Activated CD4-positive, CD25-positive, alpha-beta regulatory T cell treated with anti-CD3 and anti-CD28 coated beads, Interleukin-2, amount 50 U/mL, for 16 hours (primary cell): Measurements from ENCODE around the gene LEKR1.

Source experiments
- DNase-seq: peaks from one replicate; pipeline ENCODE4 v3.0.0-alpha.2; 2020; ENCODE audit warnings: low read depth, low spot score

The LEKR1 gene

DNA sequence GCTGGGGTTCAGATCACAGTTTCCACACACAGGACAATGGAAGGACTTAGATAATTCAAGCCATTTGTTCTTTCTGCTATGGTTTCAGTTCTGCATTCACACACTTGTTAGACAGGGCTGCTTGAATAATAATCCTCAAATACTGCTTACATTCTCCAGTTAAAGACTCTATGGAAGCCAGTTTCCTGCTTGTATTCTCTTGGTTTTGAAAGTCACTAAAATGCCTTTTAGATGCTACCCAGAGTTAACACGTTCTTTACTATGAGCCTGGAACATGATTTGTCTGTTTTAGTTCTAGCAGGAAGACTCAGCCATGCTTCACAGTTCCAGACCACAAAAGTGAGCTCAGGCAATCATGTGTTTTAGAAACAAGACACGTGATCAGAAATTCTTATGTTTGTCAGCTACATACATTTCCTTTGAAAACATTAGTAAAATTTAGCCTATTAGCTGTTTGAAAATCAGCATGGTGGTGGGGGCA lies 152.4 kb downstream of the LEKR1 start:
- no peak for DNase-seq

DNA sequence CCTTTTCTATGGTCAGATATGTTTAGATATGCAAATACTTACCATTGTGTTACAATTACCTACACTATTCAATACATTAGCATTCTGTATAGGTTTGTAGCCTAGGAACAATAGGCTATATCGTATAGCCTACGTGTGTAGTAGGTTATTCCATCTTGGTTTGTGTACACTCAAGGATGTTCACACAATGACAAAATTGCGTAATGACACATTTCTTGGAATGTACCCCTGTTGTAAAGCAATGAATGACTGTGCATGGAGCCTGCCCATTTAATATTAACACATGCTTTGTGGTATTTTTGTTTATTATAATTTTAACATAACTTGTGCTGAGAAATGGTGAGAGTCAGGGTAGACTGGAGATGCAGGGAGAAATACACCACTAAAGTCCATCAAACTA lies 154.9 kb downstream of the LEKR1 start:
- DNase-seq = no peak

- no peak for DNase-seq
These were observed 157.4 kb downstream of the LEKR1 start for GRCh38 chr3:156983559-156983958.

DNA sequence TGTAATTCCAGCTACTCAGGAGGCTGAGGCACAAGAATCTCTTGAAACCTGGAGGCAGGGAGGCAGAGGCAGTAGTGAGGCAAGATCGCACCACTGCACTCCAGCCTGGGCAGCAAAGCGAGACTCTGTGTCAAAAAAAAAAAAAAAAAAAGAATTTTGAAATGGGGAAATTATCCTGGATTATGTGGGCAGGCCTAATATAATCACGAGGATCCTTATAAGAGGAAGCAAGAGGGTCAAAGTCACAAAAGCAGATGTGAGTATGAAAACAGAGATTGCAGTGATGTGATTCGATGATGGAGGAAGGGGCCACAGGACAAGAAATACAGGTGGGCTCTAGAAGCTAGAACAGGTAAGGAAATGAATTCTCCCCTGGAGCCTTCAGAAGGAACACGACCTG lies 159.6 kb downstream of the LEKR1 start:
- DNase-seq = no peak

GRCh38 chr3:156987946-156988345 lies 161.8 kb downstream of the LEKR1 start:
- DNase-seq = no peak

GRCh38 chr3:156997351-156997750 lies 171.2 kb downstream of the LEKR1 start:
- DNase-seq = no peak

DNA sequence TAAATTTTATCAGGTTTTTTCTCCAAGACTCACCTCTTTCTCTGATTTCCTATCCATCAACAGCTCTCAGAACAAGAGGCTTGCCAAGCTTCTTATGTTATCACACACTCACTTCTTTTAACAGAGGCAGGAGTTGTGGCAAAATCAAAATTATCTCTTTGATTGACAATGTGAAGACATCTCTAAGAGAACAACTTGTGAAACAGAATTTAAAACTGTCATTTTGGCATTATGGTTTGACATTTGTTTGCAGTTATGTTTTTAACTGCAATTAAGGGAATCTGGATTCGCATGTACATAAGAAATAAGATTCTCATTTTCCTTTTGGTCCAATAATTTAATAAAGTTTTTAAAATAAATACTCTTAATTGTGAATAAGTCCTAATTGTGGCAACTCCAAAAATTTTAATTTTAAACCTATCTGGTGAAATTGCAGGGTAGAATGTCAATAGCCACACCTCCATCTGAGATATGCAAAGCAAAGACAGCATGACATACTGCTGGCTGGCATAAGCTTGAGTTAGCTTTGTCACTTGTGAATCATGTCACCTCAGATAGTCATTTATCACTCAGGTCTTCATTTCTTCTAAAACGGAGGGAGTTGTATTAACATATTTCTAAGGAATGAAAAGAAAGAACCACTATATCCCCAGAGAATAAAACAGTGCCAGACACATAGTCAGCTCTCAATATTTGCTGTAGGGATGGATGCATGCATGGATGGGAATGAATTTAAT lies 175.2 kb downstream of the LEKR1 start:
- no peak for DNase-seq

- no peak for DNase-seq
These were observed 195.5 kb downstream of the LEKR1 start for GRCh38 chr3:157021679-157022078.

DNA sequence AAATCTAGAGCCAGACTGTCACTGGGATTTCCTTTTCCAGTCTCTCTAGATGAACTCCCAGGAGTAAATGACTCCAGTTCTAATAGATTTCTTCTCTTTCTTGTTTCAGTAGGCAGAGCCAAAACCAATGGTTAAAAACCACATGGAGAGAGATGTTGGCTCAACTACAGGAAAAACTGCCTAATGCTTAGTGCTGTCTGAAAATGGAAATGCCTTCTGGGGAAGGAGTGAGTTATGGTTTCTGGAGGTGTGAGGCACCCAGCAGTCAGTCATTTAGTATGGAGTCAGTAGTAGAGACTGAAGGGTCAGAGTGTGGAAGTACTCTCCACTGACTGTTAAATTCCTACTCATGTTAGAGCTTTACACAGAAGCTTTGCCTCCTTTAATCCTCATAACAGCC lies 197.1 kb downstream of the LEKR1 start:
- DNase-seq = no peak

DNA sequence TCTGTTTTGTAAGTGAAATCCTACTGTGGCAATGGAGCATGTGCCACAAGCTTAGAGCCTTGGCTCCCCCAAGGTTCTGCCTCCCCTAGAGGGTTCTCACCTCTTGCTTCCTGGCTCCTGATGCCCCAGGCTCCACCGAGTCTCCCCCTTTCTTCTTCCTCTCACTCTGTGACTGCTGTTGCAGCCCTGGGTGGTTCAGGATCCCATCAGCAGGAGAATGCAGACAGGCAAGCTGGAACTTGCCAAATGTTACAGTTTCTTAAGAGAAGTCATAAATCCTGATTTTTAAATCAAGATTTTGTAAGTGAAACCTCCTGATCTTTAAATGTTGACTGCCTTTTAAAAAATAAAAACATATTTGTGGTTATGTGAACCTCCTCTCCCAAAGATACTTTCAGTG lies 199.9 kb downstream of the LEKR1 start:
- DNase-seq = no peak

DNA sequence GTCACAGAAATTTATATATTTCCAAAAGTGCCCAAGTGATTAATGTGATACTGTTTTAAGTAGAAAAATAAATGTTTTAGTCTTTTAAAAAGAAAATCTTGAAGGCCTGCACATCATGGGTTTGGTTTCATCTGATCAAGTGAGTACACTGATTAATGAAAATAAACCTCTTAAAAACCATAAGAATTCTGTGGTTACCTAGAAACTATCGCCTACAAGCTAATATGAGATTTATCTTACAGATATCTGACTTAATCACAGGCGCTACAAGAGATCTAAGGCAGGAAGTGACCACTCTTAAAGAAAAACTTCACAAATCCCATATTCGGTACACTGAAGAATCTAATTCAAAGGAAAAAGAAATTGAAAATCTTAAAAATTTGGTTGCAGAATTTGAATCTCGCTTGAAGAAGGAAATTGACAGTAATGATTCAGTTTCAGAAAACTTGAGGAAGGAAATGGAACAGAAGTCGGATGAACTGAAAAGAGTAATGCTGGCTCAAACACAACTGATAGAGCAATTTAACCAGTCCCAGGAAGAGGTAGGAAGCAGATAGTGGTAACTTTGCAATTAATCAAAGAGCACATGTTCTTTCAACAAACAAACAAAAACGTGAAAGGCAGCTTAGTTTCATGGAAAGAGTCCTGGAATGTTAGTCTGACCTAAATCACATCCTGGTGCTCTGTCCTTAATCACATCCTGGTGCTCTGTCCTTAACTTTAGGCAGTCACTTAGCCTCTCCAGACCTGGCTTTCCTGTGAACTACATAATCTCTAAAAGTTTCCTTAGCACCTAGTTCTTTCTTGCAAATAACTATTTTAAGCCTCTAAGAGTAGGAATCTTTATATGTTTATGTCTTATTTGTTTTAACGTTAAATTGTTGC lies 201.9 kb downstream of the LEKR1 start:
- DNase-seq = no peak

DNA sequence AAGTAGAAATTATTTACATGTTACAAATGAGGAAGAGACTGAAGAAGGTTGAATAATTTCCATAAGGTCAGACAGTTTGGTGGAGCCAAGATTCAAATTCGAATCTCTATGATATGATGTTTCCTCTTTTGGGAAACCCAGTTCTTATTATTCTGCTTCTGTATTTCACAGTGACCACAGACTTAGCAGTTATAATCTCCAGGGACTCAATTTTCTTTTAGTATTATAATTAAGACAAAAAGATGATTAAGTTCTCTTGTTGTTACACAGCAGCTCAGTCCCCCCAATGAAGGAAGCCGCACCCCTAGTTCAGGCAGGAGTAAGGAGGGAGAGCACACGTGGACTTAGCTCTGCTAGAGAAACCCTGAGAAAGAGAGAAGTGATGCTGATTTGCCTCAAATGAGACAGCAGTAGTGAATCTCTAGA lies 203.2 kb downstream of the LEKR1 start:
- DNase-seq = no peak

- DNase-seq = no peak
These were observed 204.6 kb downstream of the LEKR1 start for GRCh38 chr3:157030712-157031111.

GRCh38 chr3:157033001-157033400 lies 206.8 kb downstream of the LEKR1 start:
- DNase-seq = no peak

GRCh38 chr3:157040456-157040855 lies 214.3 kb downstream of the LEKR1 start:
- DNase-seq = no peak

DNA sequence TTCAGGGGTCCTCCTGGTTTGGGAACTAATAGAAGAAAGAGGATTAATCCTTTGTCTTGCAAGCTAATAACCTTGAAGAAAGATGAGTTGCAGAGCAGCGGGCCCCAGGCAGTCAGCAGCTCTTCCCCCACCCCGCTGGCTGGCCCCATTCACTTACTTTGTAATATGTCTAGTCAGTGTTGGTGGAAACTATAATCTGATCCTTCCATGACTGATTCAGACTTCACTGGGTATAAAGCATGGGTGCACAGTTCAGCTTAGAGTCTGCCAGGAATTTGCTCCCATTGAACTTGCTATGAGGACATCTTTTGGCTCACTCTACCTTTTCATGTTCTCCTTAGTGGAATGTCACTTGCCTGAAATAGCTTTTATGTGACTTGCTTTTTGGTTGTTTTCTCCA lies 216.1 kb downstream of the LEKR1 start:
- DNase-seq = no peak

- no peak for DNase-seq
These were observed 217.6 kb downstream of the LEKR1 start for GRCh38 chr3:157043771-157044170.

DNA sequence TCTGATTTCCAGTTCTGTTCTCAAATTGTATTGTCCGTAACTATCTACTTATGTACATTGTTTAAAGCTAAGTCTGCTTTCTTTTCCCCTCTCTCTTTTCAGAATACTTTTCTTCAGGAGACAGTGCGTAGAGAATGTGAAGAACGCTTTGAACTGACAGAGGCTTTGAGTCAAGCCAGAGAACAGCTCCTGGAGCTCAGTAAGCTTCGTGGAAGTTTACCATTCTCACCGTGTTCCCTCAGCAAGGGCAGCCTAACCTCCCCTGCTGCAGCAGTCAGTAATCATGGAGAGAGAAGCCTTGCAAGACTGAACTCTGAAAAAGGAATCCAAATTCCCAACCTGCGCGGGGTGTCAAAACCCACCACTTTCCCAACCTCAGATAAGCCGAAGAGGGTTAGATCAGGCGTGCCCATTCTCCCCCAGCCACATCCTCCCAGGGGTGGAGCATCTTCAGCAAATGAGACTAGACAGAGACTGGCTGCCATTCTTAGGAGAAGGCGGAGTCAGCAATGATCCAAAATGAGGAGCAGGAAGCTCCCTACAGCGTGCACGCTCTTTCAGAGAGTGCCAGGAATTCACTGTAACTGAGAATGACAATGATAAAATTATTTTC lies 219.2 kb downstream of the LEKR1 start:
- DNase-seq = no peak

DNA sequence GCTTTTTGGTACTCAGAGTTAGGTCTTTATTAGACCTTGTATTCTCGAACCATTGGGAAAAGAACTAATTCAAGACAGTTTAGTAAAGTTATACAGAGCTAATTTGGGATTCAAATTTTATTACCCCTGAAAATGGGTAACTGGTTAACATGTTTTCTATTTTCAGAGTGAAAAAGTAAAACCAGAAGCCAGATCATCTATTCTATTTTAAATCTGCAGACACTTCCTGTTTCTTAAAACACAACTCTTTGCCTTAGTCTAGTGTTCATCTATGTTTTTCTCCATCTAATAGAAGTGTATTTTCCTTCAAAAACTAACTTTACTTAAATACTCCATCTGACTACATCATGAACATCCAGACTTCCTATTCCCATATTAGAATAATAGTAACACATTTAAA lies 220.4 kb downstream of the LEKR1 start:
- DNase-seq = no peak

GRCh38 chr3:157051055-157051454 lies 224.9 kb downstream of the LEKR1 start:
- no peak for DNase-seq

GRCh38 chr3:157051591-157051990 lies 225.4 kb downstream of the LEKR1 start:
- DNase-seq = no peak

- DNase-seq = no peak
These were observed 229.9 kb downstream of the LEKR1 start for GRCh38 chr3:157056035-157056434.
